ENCODE measurements around the gene MSI2. TPM values are rescaled to one million over a fixed set of nuclear protein-coding genes. Genes with fewer than 3 reads are reported as not detected.

Gene MSI2
- total RNA-seq, 2 donors from 2014 or later: 30.1 to 41.1 TPM

- H3K36me3 ChIP-seq: peaks cover 12% of the 10 kb centered on the region
- no peak for DNase-seq (ENCODE audit: low spot score)
- H3K4me1 ChIP-seq: peaks cover 0 to 17% of the 10 kb centered on the region in 2 donors
- no peaks in the 10 kb centered on the region for H3K9me3 ChIP-seq
- TF ChIP-seq CTCF (IDR thresholded peaks at IDR 0.05): no peak
- H3K4me3 ChIP-seq: no peak overlapping the region
- H3K27me3 ChIP-seq: no peaks in the 10 kb centered on the region
- H3K27ac ChIP-seq: no peak overlapping the region
These were observed 22.5 kb downstream of the MSI2 start for GRCh38 chr17:57278740-57279387.

DNA sequence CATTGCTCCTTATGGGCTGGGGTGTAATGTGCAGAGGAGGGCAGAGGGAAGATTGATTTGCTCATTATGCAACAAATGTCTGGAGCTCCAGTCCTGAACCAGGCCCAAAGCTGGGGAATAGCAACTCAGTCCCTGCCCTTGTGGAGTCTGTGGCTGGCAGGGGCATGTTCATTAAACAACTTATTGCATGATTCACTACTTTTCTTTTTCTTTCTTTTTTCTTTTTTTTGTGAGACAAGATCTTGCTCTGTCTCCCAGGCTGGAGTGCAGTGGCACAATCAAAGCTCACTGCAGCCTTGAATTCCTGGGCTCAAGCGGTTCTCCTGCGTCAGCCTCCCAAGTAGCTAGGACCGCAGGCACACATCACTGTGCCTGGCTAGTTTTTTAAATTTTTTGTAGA, 23.1 kb downstream of the MSI2 start:
- DNase-seq (ENCODE audit: low spot score): no peak
- Histone ChIP-seq H3K4me3 (no peak overlapping the region), H3K27me3 (no peaks in the 10 kb centered on the region), H3K36me3 (peaks cover 7% of the 10 kb centered on the region), H3K27ac (no peak overlapping the region), H3K9me3 (no peaks in the 10 kb centered on the region), H3K4me1 (peaks cover 0 to 17% of the 10 kb centered on the region in 2 donors)
- TF ChIP-seq CTCF (IDR thresholded peaks at IDR 0.05): no peak

DNA sequence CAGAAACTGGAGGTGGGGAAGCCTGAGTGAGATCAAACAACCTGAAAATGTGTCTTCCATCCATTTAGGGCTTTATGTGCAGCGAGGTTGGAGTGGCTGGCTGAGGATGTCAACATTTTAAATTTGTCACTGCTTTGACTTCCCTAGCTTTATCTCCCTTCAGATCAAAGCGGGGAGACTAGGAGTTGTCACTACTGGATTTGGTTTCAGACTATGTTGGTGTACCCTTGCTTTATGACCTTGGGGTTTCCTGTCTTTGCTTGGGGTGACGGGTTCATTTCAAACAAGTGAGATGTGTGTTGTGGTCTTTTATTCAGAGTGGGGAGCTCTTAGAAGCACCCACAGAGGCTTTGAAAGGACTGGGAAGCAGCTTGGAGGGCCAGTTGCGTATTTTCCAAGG, 25.6 kb downstream of the MSI2 start:
- DNase-seq (ENCODE audit: low spot score): no peak
- Histone ChIP-seq H3K4me1 (peaks cover 0 to 21% of the 10 kb centered on the region in 2 donors), H3K27ac (peak overlapping the region; percentile 52 to 68), H3K27me3 (no peaks in the 10 kb centered on the region), H3K36me3 (no peaks in the 10 kb centered on the region), H3K4me3 (no peak overlapping the region), H3K9me3 (no peaks in the 10 kb centered on the region)
- TF ChIP-seq CTCF (IDR thresholded peaks at IDR 0.05): no peak

GRCh38 chr17:57282296-57282695, 26.0 kb downstream of the MSI2 start:
- no peaks in the 10 kb centered on the region for H3K27me3 ChIP-seq
- H3K4me1 ChIP-seq: peaks cover 0 to 21% of the 10 kb centered on the region in 2 donors
- TF ChIP-seq CTCF (IDR thresholded peaks at IDR 0.05): peak in 1 of 2 donors; percentile 36

DNA sequence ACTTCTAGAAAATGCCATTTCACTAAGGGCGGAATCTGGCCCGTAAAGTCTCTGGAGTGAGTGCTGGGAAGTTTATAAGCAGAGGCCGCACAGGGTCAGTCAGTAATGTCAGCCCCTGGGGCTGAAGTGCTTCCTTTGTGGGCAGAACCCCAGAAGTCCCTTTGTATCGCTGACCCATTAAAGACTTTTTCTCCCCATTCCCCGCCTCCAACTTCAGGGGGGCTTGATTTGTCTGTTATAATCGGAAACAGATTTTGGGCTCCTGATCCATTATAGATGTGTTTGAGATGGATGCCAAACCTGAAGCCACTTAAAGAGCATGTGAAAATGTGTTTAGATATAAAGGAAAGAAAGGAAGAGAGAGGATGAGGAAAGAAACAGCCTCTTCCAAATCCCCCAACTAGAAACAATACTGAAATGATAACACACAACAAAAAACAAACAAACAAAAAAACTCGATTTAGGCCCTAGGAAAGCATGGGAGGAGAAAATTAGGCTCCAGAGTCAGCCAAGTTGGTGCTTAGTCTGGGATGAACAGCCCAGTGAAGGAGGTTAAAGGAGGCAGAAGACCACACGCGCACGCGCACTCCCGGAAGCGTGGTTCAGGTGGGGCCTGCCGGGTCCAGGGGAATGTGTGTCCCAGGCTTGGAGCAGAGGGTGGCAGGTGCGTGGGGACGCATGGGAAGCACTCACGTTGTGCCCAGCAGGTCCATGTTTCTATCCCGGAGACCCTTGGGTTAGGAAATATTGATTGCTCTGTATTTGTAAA, 27.1 kb downstream of the MSI2 start:
- Histone ChIP-seq H3K9me3 (no peaks in the 10 kb centered on the region), H3K27ac (peak overlapping the region in 1 of 2 donors; percentile 52), H3K4me3 (no peak overlapping the region), H3K27me3 (no peaks in the 10 kb centered on the region), H3K36me3 (no peaks in the 10 kb centered on the region), H3K4me1 (peaks cover 0 to 32% of the 10 kb centered on the region in 2 donors)
- no peak for DNase-seq (ENCODE audit: low spot score)
- TF ChIP-seq CTCF (IDR thresholded peaks at IDR 0.05): no peak

More at GRCh38 chr17:57282296-57282695, 26.0 kb downstream of the MSI2 start:
- no peak overlapping the region for H3K4me3 ChIP-seq
- H3K36me3 ChIP-seq: no peaks in the 10 kb centered on the region
- H3K9me3 ChIP-seq: no peaks in the 10 kb centered on the region
- no peak for DNase-seq (ENCODE audit: low spot score)
- H3K27ac ChIP-seq: peak overlapping the region; percentile 52 to 68

Measured in right atrium auricular region (tissue), 2 donors.